ENCODE results near the gene NEK9. TPM values are rescaled to one million over a fixed set of nuclear protein-coding genes. Genes with fewer than 3 reads are reported as not detected.

NEK9 gene
- total RNA-seq, 2 donors from 2014 or later, result 49.5 to 57.3 TPM

- H3K9ac ChIP-seq (ENCODE audit: low read depth in 2 of 2, low read length in 2 of 2), result no peak overlapping the region
- no peaks in the 10 kb centered on the region for H3K9me3 ChIP-seq
- no peak for DNase-seq
- TF ChIP-seq CTCF (IDR thresholded peaks at IDR 0.05), result no peak
- intact Hi-C loops (cut with DNase I), result no loop called here
- H3K36me3 ChIP-seq, result no peaks in the 10 kb centered on the region
- no peaks in the 10 kb centered on the region for H3K4me1 ChIP-seq
- no peaks in the 10 kb centered on the region for H3K27me3 ChIP-seq
- no peak overlapping the region for H3K4me3 ChIP-seq
- H3K27ac ChIP-seq, result no peak overlapping the region
Measured at GRCh38 chr14:75046899-75047298, 79.9 kb downstream of the NEK9 start.

- Histone ChIP-seq H3K4me1 (peaks cover under 1% of the 10 kb centered on the region), H3K27ac (no peak overlapping the region), H3K9me3 (no peaks in the 10 kb centered on the region), H3K27me3 (no peaks in the 10 kb centered on the region), H3K4me3 (no peak overlapping the region), H3K36me3 (no peaks in the 10 kb centered on the region), H3K9ac (ENCODE audit: low read depth in 2 of 2, low read length in 2 of 2) (no peak overlapping the region)
- TF ChIP-seq CTCF (IDR thresholded peaks at IDR 0.05), result no peak
- intact Hi-C loops (cut with DNase I), result no loop called here
- no peak for DNase-seq
Measured at GRCh38 chr14:75046275-75046674, 80.6 kb downstream of the NEK9 start.

- no peaks in the 10 kb centered on the region for H3K27me3 ChIP-seq
- H3K36me3 ChIP-seq, result no peaks in the 10 kb centered on the region
- no peak overlapping the region for H3K27ac ChIP-seq
- intact Hi-C loops (cut with DNase I), result no loop called here
- peaks cover 7% of the 10 kb centered on the region for H3K4me1 ChIP-seq
- DNase-seq, result no peak
- no peaks in the 10 kb centered on the region for H3K9me3 ChIP-seq
- H3K9ac ChIP-seq (ENCODE audit: low read depth in 2 of 2, low read length in 2 of 2), result no peak overlapping the region
- TF ChIP-seq CTCF (IDR thresholded peaks at IDR 0.05), result no peak
- H3K4me3 ChIP-seq, result no peak overlapping the region
Measured at GRCh38 chr14:75044752-75045151, 82.1 kb downstream of the NEK9 start.

- no peak for TF ChIP-seq CTCF (IDR thresholded peaks at IDR 0.05)
- Histone ChIP-seq H3K27ac (no peak overlapping the region), H3K4me1 (peaks cover 7% of the 10 kb centered on the region), H3K27me3 (no peaks in the 10 kb centered on the region), H3K9me3 (no peaks in the 10 kb centered on the region), H3K9ac (ENCODE audit: low read depth in 2 of 2, low read length in 2 of 2) (no peak overlapping the region), H3K36me3 (no peaks in the 10 kb centered on the region), H3K4me3 (no peak overlapping the region)
- intact Hi-C loops (cut with DNase I), result no loop called here
- no peak for DNase-seq
Measured at GRCh38 chr14:75044322-75044721, 82.5 kb downstream of the NEK9 start.

- Histone ChIP-seq H3K27me3 (no peaks in the 10 kb centered on the region), H3K9ac (ENCODE audit: low read depth in 2 of 2, low read length in 2 of 2) (peak overlapping the region in 1 of 2 donors; percentile 73), H3K27ac (peak overlapping the region; percentile 53), H3K9me3 (no peaks in the 10 kb centered on the region), H3K4me3 (no peak overlapping the region), H3K36me3 (no peaks in the 10 kb centered on the region), H3K4me1 (peaks cover 7% of the 10 kb centered on the region)
- no peak for TF ChIP-seq CTCF (IDR thresholded peaks at IDR 0.05)
- intact Hi-C loops (cut with DNase I), result no loop called here
- no peak for DNase-seq
Measured at GRCh38 chr14:75042035-75042434, 84.8 kb downstream of the NEK9 start.

GRCh38 chr14:75041613-75042012, 85.2 kb downstream of the NEK9 start:
- H3K4me1 ChIP-seq, result peaks cover 7% of the 10 kb centered on the region
- no peaks in the 10 kb centered on the region for H3K27me3 ChIP-seq
- H3K4me3 ChIP-seq, result no peak overlapping the region
- no peaks in the 10 kb centered on the region for H3K9me3 ChIP-seq
- no peak for TF ChIP-seq CTCF (IDR thresholded peaks at IDR 0.05)
- DNase-seq, result peak; percentile 59
- peak overlapping the region in 1 of 2 donors; percentile 73 for H3K9ac ChIP-seq (ENCODE audit: low read depth in 2 of 2, low read length in 2 of 2)
- intact Hi-C loops (cut with DNase I), result no loop called here
- no peaks in the 10 kb centered on the region for H3K36me3 ChIP-seq
- H3K27ac ChIP-seq, result peak overlapping the region; percentile 53
